HG03439 (cell line): Measurements from ENCODE around the gene AMBRA1.

Source experiments
- ATAC-seq: cut with Tn5 transposase; IDR thresholded peaks from one replicate; pipeline ENCODE4 v1.9.1; 2021; ENCODE audit warnings: mild to moderate bottlenecking, moderate library complexity; ENCODE audit not compliant: unreplicated experiment

Gene AMBRA1

DNA sequence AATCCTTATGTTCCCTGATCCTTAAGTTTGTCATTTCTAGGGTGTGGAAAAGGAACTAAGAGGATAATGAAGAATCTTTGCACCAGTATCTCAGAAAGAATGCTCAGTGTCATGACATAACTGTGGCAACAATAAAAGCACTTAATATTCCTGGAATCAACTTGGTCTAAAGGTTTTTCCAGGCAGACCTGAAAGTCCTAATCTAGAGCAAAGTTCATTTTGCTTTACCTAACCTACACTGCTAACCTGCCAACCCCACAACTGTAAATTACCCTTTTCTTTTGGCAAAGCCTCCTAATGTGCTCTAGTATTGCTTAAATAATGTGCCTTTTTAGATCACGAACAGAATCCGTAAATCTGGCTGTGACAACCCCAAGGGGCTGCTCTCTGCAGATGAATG, 82.5 kb downstream of the AMBRA1 start:
- no peak for ATAC-seq

- no peak for ATAC-seq
Observed at GRCh38 chr11:46508360-46508759, 85.5 kb downstream of the AMBRA1 start.

DNA sequence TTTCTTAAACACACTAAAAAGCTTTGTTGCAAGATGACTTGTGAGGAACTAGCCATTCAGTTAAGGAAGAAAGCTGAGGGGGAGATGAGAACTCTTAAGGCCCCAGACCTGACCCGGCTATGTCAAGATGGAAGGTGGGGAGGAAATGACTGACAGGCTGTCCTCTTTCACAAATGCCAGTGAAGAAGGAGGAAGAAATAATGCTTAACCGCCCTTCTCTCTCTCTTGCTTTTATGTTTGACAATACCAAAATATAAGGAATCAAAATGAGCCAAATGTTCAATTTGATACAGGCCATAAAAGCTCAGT, 87.4 kb downstream of the AMBRA1 start:
- ATAC-seq: no peak

- no peak for ATAC-seq
Observed at GRCh38 chr11:46505741-46506482, 87.9 kb downstream of the AMBRA1 start.

DNA sequence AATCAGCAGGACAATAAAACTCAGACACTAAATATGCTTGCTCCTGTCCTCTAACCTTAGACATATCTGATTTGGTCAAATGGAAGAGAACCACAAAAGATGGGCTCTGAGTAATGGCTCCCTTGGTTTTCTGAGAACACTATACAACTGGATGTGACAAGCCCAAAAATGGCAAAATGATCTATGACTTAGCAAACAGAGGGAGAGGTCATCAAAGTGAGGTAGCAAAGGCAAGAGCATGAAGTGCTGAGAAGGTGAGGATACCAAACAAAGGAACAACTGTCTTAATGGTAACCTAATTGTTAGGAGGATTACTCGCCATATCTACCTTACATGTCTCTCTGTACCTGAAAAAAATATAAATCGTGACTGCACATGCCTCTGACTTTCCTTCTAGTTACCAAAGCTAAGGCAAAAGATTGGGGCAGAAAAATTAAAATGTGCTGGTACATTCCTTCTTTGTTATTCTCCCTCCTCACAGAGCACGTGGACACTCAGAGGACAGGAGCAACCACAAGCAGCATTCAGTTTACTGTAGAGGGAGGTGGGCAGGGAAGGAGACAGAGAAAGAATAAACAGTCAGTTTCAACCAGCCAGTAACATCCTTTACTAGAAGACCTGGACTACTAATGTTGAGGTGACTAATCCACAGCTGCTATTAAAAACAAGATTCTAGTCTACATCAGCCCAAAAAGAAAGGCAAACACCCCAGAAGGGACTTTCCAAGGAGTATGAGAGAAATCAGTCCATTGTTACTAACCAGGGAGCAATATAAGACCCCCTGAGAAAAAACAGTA, 88.8 kb downstream of the AMBRA1 start:
- ATAC-seq: no peak

DNA sequence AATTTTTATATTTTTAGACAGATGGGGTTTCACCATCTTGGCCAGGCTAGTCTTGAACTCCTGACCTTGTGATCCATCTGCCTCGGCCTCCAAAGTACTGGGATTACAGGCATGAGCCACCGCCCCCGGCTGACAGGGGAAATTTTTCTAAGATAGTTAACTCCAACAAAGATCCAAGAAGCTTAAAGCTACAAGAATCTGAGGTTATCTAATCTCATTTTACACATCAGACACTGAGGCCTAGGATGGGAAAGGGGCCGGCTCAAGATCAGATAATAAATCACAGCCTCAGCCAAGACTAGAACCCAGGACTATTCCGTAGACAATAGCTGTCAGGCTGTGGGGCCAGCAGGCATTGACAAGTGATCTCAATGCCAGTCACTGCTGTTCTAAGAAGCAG, 94.0 kb downstream of the AMBRA1 start:
- no peak for ATAC-seq

DNA sequence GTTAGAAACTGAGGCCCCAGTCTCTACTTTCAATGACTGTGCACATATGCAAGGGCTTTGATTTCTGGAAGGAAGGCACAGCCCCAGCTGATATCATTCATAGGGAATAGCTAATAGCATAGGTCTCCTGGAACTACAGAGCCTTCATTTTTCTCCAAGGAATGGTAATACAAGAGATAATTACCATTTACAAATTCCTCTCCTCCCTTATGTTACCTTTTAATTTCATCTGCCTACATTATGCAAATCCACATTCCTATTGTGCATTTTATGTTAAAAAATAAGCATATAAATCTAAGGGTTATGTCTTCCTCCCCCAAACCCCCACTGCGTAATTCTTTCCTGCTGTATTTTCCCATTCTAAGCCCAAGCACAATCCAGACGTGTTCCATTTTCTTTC, 94.9 kb downstream of the AMBRA1 start:
- no peak for ATAC-seq

- ATAC-seq: no peak
Observed at GRCh38 chr11:46498179-46498578, 95.6 kb downstream of the AMBRA1 start.

DNA sequence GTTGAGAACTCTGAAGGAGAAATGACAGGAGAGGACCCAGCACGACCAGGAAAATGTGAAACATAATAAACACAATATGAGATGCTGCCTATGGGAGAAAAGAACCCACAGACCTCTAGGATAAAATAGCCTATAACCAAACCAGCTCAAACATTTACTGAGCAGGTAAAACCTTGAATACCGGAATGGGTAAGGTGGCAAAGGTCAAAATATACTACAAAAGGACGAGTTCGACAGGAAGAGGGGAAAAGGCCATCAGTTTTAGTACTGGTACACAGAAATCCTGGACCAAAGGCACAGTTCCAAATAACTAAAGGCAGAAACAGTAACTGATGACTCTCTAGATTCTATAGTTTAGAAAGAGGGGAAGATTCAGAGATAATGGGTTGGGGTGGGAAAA, 96.3 kb downstream of the AMBRA1 start:
- no peak for ATAC-seq

DNA sequence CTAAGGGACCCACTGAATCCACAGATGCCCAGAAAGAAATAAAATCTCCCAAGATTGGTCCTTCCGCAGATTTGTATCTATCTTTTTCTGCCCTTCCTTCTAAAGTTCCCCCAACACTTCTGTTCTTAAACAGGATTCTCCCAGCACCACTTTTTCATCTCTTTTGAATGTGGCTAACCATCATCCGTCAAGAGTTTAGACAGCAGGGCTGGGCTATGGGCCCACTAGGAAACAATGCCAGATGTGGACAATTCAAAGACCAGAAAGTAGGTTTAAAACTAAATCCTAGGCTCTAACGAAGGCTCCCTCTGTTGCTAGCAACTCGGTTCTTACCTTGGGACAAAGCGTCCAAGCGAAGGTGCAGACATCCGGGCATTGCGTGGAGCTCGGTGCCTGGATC, 100.0 kb downstream of the AMBRA1 start:
- no peak for ATAC-seq

DNA sequence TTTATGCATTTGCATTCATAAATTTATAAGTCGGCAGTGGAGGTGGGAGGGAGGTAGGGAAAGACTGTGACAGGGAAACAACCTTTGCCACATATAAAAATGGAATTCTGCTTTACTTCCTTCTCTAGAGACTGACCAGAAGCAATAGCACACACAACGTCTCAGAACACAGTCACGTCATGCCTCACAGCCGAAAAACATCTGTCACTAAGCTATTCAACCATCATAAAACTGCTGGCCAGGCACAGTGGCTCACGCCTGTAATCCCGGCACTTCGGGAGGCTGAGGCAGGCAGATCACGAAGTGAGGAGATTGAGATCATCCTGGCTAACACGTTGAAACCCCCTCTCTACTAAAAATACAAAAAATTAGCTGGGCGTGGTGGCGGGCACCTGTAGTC, 101.3 kb downstream of the AMBRA1 start:
- ATAC-seq: no peak

DNA sequence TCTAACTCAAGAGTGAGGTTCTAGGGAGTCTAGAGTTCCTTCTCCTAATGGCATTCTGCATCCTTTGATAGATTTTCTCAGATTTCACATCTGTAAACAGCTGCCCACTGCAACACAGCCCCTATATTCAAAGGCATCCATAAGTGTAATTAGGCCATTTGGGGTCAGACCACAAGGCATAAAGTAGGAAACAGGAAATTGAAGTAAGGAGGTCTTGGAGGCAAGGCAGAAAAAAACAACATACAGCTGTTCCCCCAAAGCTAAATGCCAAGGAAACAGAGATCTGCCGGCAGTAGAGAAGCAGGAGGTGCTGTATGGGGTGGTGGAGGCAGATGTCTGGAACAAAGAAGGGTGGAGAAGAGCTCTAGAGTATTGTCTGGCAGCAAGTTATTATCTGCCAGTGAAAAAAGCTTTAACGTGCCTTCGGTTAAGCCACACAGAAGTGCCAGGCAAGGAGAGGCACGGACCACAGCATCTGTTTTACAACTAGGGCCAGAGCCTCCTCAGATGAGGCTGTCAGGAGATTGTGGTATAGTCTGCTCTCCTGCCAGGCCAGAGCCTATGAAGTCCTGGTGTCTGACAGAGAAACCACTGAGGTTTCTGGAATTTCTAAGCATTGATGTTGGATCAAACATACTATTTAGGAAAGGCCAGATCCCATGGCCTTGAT, 102.0 kb downstream of the AMBRA1 start:
- ATAC-seq: no peak

GRCh38 chr11:46490666-46491065, 103.2 kb downstream of the AMBRA1 start:
- no peak for ATAC-seq

GRCh38 chr11:46489656-46490560, 103.9 kb downstream of the AMBRA1 start:
- ATAC-seq: no peak

GRCh38 chr11:46485856-46486443, 107.9 kb downstream of the AMBRA1 start:
- no peak for ATAC-seq

DNA sequence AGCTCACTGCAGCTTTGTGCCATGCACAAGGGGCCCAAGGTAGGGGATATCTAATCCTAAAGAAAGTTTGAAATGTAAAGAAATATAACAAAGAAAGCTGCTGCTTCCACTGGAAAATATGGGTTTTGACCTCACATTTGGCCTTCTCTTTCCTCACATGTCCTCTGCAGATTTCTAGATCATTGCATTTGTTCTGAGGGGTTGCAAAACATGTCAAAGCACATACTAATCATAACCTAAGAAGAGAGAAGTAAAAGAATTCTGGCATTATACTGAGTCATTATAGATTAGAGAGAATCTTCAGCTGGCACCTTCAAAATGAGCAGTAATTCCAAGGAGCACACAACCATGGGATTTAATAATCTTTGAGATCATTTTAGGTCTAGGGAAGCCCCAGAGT, 109.7 kb downstream of the AMBRA1 start:
- no peak for ATAC-seq

GRCh38 chr11:46480909-46481308, 112.9 kb downstream of the AMBRA1 start:
- ATAC-seq: no peak

DNA sequence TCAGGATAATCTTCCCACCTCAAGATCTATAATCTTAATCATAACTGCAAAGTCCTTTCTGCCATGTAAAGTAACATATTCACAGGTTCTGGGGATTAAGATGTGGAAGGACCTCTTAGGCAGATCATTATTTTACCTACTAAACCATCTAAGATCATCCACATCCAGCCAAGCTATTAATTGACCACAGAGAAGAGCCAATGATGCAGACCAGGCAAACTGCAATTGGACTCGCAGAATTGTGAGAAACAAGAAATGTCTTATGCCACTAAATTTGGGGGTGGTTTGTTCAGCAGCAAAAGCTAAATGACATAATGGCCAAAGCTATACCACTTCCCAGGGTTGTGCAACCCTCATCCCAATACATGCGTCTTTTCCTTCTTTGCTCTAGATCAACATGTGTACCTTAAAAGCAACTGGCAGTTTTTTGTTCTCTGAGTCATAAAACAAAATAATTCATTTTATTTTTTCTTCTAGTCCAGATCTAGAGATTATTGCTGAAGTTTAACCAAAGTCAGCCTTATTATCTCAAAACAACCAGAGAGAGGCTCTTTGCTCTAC, 113.6 kb downstream of the AMBRA1 start:
- ATAC-seq: no peak

- no peak for ATAC-seq
Observed at GRCh38 chr11:46479601-46480000, 114.2 kb downstream of the AMBRA1 start.

- ATAC-seq: no peak
Observed at GRCh38 chr11:46478196-46478595, 115.6 kb downstream of the AMBRA1 start.
